NCI-H748 (cell line): ENCODE measurements around the gene RAB37.
A peak's percentile ranks its signal among the peaks of the same experiment; 100 is the strongest.

ENCODE experiments used
- DNase-seq: peaks from one replicate; lab custom pipeline; 2025; ENCODE audit not compliant: unreplicated experiment; lab: John Stamatoyannopoulos, UW

Gene RAB37

DNA sequence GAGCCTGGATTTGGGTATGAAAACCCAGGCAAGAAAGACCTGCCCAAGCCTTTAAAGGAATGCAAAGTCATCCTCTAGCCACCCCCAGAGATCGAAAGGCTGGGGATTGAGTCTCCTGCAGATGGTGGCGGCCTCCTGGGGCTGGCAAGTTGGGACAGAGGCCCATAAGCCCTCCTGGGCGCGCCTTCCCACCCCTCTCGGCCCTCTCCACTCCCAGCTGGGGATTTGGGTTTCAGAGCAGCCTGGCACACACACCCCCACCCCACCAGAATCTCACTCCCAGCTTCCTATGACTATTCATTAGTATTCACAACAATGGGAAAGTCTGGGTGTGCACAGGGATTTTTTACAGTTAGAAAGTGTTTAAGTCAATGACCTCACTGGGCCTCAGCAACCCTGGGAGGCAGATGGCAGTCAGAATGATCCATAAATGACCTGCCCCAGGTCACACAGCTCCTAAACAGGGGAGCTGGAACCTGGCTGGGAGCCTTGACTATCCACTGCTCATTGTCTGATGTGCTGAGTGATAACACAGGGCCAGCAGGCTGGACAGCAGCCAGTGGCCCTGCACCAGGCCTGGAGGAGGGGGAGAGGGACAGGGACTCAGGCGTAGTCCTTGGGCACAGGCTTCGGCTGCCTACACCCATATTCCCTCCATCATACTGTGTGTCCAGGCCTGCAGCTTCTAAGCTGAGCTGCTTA, 23.5 kb downstream of the RAB37 start:
- DNase-seq: no peak

- no peak for DNase-seq
Measured at GRCh38 chr17:74761419-74761818, 24.4 kb downstream of the RAB37 start.

- DNase-seq: no peak
Measured at GRCh38 chr17:74761931-74762330, 24.9 kb downstream of the RAB37 start.

DNA sequence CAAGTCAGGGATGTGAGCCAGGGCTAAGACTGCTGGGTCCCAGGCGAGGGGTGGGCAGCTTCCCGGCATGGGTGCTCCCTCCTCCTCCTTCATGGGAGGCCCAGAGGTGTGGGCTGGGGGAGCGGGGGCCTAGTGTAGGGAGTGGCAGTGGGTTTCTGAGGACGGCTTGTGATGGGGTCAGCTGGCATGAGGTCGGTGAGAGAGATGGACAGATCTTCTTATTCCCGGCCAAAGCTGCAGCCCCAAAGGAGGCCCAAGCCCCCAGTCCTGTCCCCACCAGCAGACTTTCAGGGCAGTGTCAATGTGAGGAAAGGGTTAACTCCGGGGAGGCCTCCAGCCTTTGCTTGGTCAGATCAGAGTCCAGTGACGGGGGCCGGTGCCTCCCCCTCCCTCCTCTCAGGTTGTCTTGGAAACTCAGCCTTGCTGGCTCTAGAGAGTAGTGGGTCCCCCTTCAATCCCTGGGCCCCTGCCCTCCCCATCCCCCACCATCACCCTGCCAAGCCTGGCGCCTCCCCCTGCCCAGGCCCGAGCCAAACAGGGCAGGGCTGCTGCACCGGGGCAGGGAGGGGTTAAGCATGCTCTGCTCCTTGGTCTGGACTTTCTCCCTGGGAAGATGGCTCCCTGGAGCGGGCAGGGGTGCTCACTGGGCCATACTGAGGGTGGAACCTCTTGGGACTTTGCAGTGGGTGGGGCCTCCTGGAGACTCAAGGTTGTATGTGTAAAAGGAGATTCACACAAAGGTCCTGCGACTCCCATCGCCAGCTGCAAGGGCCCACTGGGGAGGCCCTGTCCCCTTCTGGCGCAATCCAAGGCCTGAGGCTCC, 26.7 kb downstream of the RAB37 start:
- DNase-seq: no peak

GRCh38 chr17:74764751-74765286, 27.8 kb downstream of the RAB37 start:
- DNase-seq: no peak

DNA sequence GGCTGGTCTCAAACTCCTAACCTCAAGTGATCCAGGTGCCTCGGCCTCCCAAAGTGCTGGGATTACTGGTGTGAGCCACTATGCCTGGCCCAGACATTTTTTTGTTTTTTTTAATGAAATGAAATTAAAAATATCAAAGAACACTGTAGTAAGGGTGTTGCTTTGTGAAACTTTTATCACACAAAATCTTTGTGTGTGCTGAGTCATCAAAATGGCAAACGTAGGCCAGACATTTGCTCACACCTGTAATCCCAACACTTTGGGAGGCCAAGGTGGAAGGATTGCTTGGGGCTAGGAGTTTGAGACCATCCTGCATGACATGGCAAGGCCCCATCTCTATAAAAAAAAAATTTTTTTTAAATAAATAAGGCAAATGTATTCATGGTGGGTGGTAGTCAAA, 29.4 kb downstream of the RAB37 start:
- DNase-seq: no peak

DNA sequence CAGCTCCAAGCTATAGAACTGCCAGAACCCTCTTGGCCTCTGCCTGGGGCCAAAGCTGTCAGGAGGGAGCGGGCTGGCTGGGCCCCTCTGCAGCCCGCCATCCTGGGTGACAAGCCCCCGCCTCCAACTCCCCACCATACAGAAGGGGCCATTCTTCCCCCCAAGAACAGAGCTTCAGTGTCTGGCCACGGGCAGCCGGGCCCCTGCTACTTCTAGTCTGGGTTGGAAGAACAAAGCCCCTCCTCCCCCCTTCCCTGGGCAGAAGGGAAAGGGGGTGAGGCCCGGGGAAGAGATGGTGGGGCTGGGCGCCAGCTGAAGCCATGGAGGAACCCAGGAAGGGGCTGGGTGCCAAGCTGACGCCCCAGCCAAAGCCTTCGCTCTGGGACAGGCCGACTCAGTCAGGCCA, 30.1 kb downstream of the RAB37 start:
- DNase-seq: no peak

- DNase-seq: no peak
Measured at GRCh38 chr17:74768069-74768762, 31.2 kb downstream of the RAB37 start.

DNA sequence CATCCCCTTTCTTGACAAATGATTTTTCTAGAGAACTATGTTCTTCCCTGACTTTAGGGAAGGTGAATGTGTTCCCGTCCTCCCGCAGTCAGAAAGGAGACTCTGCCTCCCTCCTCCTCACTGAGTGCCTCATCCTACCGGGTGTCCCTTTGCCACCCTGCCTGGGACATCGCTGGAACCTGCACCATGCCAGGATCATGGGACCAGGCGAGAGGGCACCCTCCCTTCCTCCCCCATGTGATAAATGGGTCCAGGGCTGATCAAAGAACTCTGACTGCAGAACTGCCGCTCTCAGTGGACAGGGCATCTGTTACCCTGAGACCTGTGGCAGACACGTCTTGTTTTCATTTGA, 31.7 kb downstream of the RAB37 start:
- no peak for DNase-seq

DNA sequence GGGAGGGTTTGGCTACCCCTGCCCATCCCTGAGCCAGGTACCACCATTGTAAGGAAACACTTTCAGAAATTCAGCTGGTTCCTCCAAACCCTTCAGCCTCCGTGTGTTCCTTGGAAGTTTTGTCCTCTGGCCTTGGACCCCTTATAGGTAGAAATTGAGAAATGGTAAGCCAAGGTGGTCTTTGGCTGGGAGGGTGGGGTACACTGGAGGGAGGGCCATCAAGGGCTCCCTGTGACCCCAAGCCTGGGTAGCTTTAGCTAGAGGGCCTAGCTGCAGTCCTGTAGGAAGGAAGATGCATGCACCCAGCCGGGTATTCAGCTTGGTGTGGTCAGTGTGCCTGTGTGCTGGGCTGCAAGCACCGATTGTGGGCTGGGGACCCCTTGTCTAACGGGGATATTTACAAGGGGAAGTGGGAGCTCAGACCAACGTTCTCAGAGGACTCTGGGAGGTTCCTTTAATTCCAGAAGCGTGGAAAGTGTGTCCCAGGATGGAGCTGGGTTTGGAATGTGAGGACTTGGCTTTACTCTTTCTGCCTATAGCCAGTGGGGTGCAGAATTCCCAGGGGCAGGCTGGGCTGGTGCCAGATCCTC, 32.3 kb downstream of the RAB37 start:
- no peak for DNase-seq

- no peak for DNase-seq
Measured at GRCh38 chr17:74769856-74770497, 32.9 kb downstream of the RAB37 start.

- DNase-seq: peak; percentile 25
Measured at GRCh38 chr17:74770498-74771318, 33.7 kb downstream of the RAB37 start.

DNA sequence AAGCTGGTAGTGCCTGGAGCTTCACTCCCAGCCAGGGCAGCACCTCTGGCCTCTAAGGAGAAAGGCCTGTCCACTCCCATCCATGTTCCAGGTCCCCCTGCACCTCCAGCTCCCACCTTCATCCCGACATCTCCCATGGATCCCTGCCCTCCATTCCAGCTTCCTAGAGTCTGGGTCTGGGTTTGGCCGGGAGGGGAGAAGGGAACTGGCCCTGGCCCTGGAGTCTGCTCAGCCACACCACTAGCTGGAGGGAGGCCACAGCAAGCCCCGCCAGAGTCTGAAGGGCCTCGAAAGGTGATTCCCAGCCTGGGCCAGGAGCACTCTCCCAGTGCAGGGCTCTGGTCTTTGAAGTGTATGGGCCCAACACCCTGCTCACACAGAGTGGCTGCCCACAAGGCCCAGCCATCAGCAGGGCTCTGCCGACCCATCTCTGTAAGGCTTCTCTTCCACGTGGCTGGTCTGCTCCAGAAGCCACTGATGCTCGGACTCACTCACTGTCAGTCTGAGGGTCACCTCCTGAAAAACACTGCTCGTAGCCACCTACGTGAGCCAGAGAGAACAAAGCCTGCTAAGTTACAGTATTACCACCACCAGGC, 34.4 kb downstream of the RAB37 start:
- DNase-seq: no peak

GRCh38 chr17:74772053-74772452, 35.0 kb downstream of the RAB37 start:
- DNase-seq: no peak

DNA sequence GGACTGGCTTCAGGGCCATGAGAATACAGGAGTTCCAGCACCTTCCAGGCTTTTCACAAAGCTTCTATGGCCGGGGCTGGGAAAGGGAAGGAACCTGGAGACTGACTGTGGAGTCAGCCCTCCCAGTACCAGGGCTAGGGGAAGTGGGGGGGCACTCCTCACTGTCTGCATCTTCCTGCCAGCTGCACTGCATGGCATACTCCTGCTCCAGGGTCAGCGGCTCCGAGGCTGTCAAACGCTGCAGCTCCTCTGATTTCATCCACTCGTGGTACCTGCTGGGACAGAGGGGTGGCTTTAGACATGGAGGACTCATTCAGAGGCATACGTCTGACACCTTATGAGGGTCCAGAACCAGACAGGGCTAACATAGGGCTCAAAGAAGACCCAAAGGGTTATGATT, 36.4 kb downstream of the RAB37 start:
- no peak for DNase-seq

GRCh38 chr17:74773871-74774286, 36.8 kb downstream of the RAB37 start:
- DNase-seq: no peak

- DNase-seq: no peak
Measured at GRCh38 chr17:74775409-74776043, 38.5 kb downstream of the RAB37 start.

DNA sequence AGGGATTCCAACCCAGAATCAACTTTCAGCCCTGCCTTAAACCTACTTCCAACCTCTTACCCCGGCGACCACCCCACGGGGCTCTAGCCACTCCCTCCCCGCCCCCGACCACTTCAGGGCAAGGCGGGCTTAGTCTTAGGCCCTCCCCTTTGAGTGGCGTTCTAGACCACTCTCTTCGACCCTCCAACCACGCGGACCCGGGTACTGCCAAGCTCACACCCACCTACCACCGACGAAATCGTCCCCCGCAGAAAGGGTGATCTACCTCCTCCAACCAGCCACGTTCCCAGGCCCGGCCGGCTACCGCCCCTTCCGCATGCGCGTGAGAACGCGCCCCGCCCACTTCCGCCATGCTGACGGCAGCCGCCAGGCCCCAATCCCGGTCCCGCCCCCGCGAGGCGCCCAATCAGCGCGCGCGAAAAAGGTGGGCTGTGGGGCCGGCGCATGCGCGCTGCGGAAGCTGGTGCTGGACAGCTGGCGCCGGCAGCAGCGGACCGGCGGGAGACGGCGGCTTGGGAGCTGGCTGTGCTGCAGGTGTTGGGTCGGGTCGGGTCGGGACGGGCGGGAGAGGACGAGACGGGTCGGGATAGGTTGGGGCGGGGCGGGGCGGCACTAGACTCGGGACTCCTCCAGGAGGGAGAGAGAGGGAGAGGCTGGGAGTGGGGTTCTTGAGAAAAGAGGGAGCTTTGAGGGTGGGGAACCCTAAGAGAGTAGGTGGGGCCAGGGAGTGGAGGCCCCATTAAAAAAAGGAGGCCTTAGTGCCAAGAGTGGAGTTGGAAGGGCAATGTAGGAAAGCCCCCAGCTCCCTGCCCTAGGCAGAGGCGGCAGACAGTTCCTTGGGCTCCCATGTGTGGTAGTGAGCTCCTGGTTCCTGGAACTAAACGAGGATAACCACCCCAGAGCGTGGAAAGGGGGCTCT, 39.2 kb downstream of the RAB37 start, which contains the start of gene NAT9:
TSS of gene NAT9 (minus strand) at position 302 of the 919 bp plus-strand sequence. CDS start 647 bp downstream, outside the sequence.
- DNase-seq: peak; percentile 94
